T-helper 2 cell treated with Interferon-gamma antibody and Interleukin-4, amounts not matched to agents 5 μg/mL and 100 μg/mL, for 36 hours (primary cell): ENCODE data around the gene ELAC2.

Source experiments
- DNase-seq: peaks from one replicate; pipeline ENCODE4 v3.0.0; 2021; ENCODE audit warnings: low spot score
- H3K27ac Mint-ChIP-seq: one replicate; pipeline ENCODE4 v1.8.0; 2021; ENCODE audit warnings: mild to moderate bottlenecking, mixed read lengths
- H3K27me3 Mint-ChIP-seq: one replicate; pipeline ENCODE4 v1.8.0; 2021; ENCODE audit warnings: low read depth, mixed read lengths
- H3K36me3 Mint-ChIP-seq: one replicate; pipeline ENCODE4 v1.8.0; 2021; ENCODE audit warnings: low read depth, mixed read lengths
- H3K4me1 Mint-ChIP-seq: one replicate; pipeline ENCODE4 v1.8.0; 2021; ENCODE audit warnings: low read depth, mixed read lengths
- H3K4me3 Mint-ChIP-seq: one replicate; pipeline ENCODE4 v1.8.0; 2022; ENCODE audit warnings: mild to moderate bottlenecking, moderate library complexity, mixed read lengths
- H3K9me3 Mint-ChIP-seq: one replicate; pipeline ENCODE4 v1.8.0; 2021; ENCODE audit warnings: mixed read lengths

ELAC2 gene

GRCh38 chr17:13017655-13018459 is at the start of gene ELAC2:
TSS of gene ELAC2 (minus strand) at chr17:13018027. CDS start at chr17:13017947, 80 bp downstream.
- peak within 1 kb of the TSS; percentile 99 for H3K4me3 Mint-ChIP-seq
- DNase-seq: peak; percentile 99
- peak within 1 kb of the TSS; percentile 93 for H3K27ac Mint-ChIP-seq
- no peaks in the 10 kb centered on the region for H3K9me3 Mint-ChIP-seq
- no peaks in the 10 kb centered on the region for H3K27me3 Mint-ChIP-seq
- H3K4me1 Mint-ChIP-seq: peaks cover 18% of the 10 kb centered on the region
- H3K36me3 Mint-ChIP-seq: peaks cover 36% of the 10 kb centered on the region

- DNase-seq: no peak
- Mint-ChIP-seq H3K4me1 (no peaks in the 10 kb centered on the region), H3K36me3 (no peaks in the 10 kb centered on the region), H3K4me3 (no peak overlapping the region), H3K27ac (no peak overlapping the region), H3K27me3 (no peaks in the 10 kb centered on the region), H3K9me3 (peaks cover 5% of the 10 kb centered on the region)
Observed at GRCh38 chr17:13065032-13065431, 47.2 kb upstream of the ELAC2 start.

GRCh38 chr17:13055131-13055530 is 37.3 kb upstream of the ELAC2 start:
- Mint-ChIP-seq H3K4me1 (no peaks in the 10 kb centered on the region), H3K27ac (no peak overlapping the region), H3K9me3 (peaks cover 4% of the 10 kb centered on the region), H3K4me3 (no peak overlapping the region), H3K27me3 (no peaks in the 10 kb centered on the region), H3K36me3 (no peaks in the 10 kb centered on the region)
- no peak for DNase-seq

DNA sequence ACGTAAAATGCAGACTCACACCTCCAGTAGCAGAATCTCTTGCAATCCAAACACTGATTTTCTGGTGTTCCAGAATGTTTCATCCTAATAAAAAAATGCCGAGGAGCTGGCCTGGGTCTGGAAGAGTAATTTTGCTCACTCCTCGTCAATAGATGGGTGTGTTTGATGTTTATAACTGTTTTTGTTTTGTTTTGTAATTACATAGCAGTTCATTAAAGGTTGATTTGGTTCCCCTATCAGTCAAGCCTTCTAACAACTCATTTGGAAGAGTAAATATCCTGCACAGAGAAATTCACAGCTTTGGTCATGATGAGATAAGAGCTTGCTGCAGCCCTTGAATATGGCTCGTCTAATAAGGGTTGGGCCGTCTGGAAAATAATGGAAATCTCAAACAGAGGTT is 36.8 kb upstream of the ELAC2 start:
- H3K27ac Mint-ChIP-seq: no peak overlapping the region
- no peaks in the 10 kb centered on the region for H3K4me1 Mint-ChIP-seq
- no peak overlapping the region for H3K4me3 Mint-ChIP-seq
- DNase-seq: no peak
- peaks cover 4% of the 10 kb centered on the region for H3K9me3 Mint-ChIP-seq
- no peaks in the 10 kb centered on the region for H3K36me3 Mint-ChIP-seq
- H3K27me3 Mint-ChIP-seq: no peaks in the 10 kb centered on the region

GRCh38 chr17:13051915-13052314 is 34.1 kb upstream of the ELAC2 start:
- H3K9me3 Mint-ChIP-seq: no peaks in the 10 kb centered on the region
- no peak overlapping the region for H3K4me3 Mint-ChIP-seq
- H3K4me1 Mint-ChIP-seq: no peaks in the 10 kb centered on the region
- no peaks in the 10 kb centered on the region for H3K27me3 Mint-ChIP-seq
- no peak for DNase-seq
- no peaks in the 10 kb centered on the region for H3K36me3 Mint-ChIP-seq
- H3K27ac Mint-ChIP-seq: no peak overlapping the region

GRCh38 chr17:13047011-13047606 is 29.3 kb upstream of the ELAC2 start:
- Mint-ChIP-seq H3K27me3 (no peaks in the 10 kb centered on the region), H3K9me3 (no peaks in the 10 kb centered on the region), H3K36me3 (no peaks in the 10 kb centered on the region), H3K4me3 (no peak overlapping the region), H3K4me1 (no peaks in the 10 kb centered on the region), H3K27ac (no peak overlapping the region)
- no peak for DNase-seq

DNA sequence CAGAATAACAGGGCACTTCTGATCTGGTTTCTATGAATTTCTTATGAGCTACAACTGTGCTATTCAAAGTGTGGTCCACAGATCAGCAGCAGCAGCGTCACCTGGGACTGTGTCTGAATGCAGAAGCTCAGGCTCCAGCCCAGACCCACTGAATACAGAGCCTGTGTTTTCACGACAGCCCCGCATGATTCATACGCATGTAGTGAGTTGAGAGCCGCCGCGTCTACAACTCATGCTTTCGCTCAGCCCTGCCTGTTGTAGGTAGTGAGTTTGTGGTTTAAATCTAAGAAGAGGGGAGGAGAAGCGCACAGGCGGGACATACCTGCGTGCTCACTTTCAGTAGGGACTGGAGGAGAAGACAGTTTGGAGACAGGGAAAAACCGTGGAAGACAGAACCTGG is 28.5 kb upstream of the ELAC2 start:
- H3K27ac Mint-ChIP-seq: no peak overlapping the region
- no peaks in the 10 kb centered on the region for H3K9me3 Mint-ChIP-seq
- no peak overlapping the region for H3K4me3 Mint-ChIP-seq
- no peaks in the 10 kb centered on the region for H3K4me1 Mint-ChIP-seq
- H3K27me3 Mint-ChIP-seq: no peaks in the 10 kb centered on the region
- H3K36me3 Mint-ChIP-seq: no peaks in the 10 kb centered on the region
- DNase-seq: no peak

- Mint-ChIP-seq H3K4me3 (no peak overlapping the region), H3K27ac (no peak overlapping the region), H3K4me1 (no peaks in the 10 kb centered on the region), H3K36me3 (no peaks in the 10 kb centered on the region), H3K27me3 (peaks cover 2% of the 10 kb centered on the region), H3K9me3 (no peaks in the 10 kb centered on the region)
- no peak for DNase-seq
Observed at GRCh38 chr17:13044572-13045065, 26.8 kb upstream of the ELAC2 start.

DNA sequence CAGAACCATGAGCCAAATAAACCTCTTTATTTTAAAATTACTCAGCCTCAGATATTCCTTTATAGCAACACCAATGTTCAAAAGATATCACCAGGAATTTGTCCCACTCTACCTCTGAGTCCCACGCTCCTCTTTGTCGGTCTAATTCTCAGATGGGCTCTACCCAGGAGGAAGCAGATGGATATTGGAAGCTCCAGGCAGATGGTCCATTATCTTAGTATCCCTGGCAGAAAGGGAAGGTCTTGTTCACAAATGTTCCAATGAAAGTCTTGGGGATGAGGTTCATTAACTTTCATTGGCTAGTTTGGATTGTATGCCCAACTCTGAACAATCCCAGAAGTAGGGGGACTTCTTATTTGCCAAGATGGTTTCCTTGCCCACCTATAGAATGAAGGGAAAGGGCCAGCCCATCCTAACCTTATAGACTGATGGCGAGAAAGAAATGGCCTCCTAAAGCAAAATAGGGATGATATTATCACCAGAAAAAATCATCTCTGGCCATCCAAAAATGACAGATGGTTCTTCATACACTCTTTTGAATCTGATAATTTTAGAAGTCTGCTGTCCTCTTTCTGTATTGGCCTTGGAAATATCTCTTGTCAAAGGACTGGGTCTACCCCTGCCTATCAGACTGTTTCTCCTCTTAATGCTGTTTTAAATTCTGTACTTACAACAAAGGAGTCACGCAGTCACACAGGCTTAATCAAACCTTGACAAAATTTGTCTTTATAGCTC is 21.3 kb upstream of the ELAC2 start:
- Mint-ChIP-seq H3K4me1 (no peaks in the 10 kb centered on the region), H3K9me3 (peaks cover 4% of the 10 kb centered on the region), H3K4me3 (no peak overlapping the region), H3K27me3 (peaks cover 2% of the 10 kb centered on the region), H3K27ac (no peak overlapping the region), H3K36me3 (no peaks in the 10 kb centered on the region)
- no peak for DNase-seq

GRCh38 chr17:13036751-13037150 is 18.9 kb upstream of the ELAC2 start:
- Mint-ChIP-seq H3K36me3 (no peaks in the 10 kb centered on the region), H3K27me3 (peaks cover 2% of the 10 kb centered on the region), H3K4me3 (no peak overlapping the region), H3K9me3 (peaks cover 4% of the 10 kb centered on the region), H3K4me1 (peaks cover under 1% of the 10 kb centered on the region), H3K27ac (no peak overlapping the region)
- DNase-seq: no peak

DNA sequence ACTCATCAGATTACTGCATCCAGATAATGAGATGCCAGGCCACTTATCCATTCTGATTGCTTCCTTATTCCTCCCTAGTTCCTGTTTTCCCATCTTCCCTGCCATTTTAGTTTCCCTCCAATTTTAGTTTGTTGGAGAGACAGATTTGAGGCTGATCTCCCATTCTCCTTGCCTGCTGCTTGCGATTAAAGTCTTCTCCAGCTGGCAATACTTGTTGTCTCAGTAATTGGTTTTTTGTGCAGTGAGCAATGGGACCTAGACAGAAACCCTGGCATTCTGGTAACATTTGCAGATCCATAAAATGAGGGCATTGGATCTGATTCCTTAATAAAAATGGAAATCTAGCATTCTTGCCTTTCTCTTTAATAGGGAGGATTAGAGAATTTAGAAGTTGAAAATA is 17.6 kb upstream of the ELAC2 start:
- no peak overlapping the region for H3K4me3 Mint-ChIP-seq
- H3K4me1 Mint-ChIP-seq: peaks cover 4% of the 10 kb centered on the region
- no peak overlapping the region for H3K27ac Mint-ChIP-seq
- H3K36me3 Mint-ChIP-seq: no peaks in the 10 kb centered on the region
- peaks cover 2% of the 10 kb centered on the region for H3K27me3 Mint-ChIP-seq
- no peak for DNase-seq
- H3K9me3 Mint-ChIP-seq: peaks cover 4% of the 10 kb centered on the region

- peaks cover 4% of the 10 kb centered on the region for H3K9me3 Mint-ChIP-seq
- no peak overlapping the region for H3K27ac Mint-ChIP-seq
- H3K36me3 Mint-ChIP-seq: no peaks in the 10 kb centered on the region
- H3K4me3 Mint-ChIP-seq: no peak overlapping the region
- peak; percentile 29 for DNase-seq
- peaks cover 6% of the 10 kb centered on the region for H3K4me1 Mint-ChIP-seq
- no peaks in the 10 kb centered on the region for H3K27me3 Mint-ChIP-seq
Observed at GRCh38 chr17:13031718-13032350, 14.0 kb upstream of the ELAC2 start.

GRCh38 chr17:13030459-13031300 is 12.9 kb upstream of the ELAC2 start:
- H3K9me3 Mint-ChIP-seq: peaks cover 4% of the 10 kb centered on the region
- peak; percentile 23 for DNase-seq
- no peaks in the 10 kb centered on the region for H3K36me3 Mint-ChIP-seq
- peaks cover 5% of the 10 kb centered on the region for H3K27me3 Mint-ChIP-seq
- H3K27ac Mint-ChIP-seq: no peak overlapping the region
- no peak overlapping the region for H3K4me3 Mint-ChIP-seq
- peaks cover 6% of the 10 kb centered on the region for H3K4me1 Mint-ChIP-seq
